Activated naive CD8-positive, alpha-beta T cell treated with anti-CD3 and anti-CD28 coated beads, Interleukin-2, amount 10 ng/mL, durations not matched to agents 7 days and 5 days (primary cell): ENCODE results near the gene SHISA5. TPM values are rescaled to one million over a fixed set of nuclear protein-coding genes. Genes with fewer than 3 reads are reported as not detected.

ENCODE experiments used
- ATAC-seq: fragments of 150-1000 bp; cut with Tn5 transposase; one replicate; pipeline ENCODE4 v1.10.0; 2021; ENCODE audit warnings: low read depth, moderate library complexity
- POLR2A ChIA-PET: fragments of 350-600 bp; sonication (Branson Sonifier 250); formaldehyde crosslinking; loops from one replicate; lab custom pipeline; 2021; ENCODE audit warnings: antibody characterized with exemption; lab: Charles Lee
- DNase-seq: peaks from one replicate; pipeline ENCODE4 v3.0.0; 2021
- H3K27ac Mint-ChIP-seq: one replicate; pipeline ENCODE4 v1.8.0; 2022; ENCODE audit warnings: mild to moderate bottlenecking, mixed read lengths
- H3K27me3 Mint-ChIP-seq: one replicate; pipeline ENCODE4 v1.8.0; 2022; ENCODE audit warnings: mild to moderate bottlenecking, moderate library complexity, mixed read lengths
- H3K36me3 Mint-ChIP-seq: one replicate; pipeline ENCODE4 v1.8.0; 2021; ENCODE audit warnings: mild to moderate bottlenecking, mixed read lengths
- H3K4me1 Mint-ChIP-seq: one replicate; pipeline ENCODE4 v1.8.0; 2021; ENCODE audit warnings: mixed read lengths
- H3K4me3 Mint-ChIP-seq: one replicate; pipeline ENCODE4 v1.8.0; 2022; ENCODE audit warnings: mild to moderate bottlenecking, moderate library complexity, mixed read lengths
- H3K9me3 Mint-ChIP-seq: one replicate; pipeline ENCODE4 v1.8.0; 2021; ENCODE audit warnings: mixed read lengths
- microRNA-seq: library from miRNA; unstranded; fragments of <30 nt; microRNA quantifications from one replicate; pipeline ENCODE4 v1.2.0, GENCODE V29; 2022
- total RNA-seq, 2 experiments: library from RNA; stranded (reverse); gene quantifications; one replicate each; pipeline ENCODE4 v1.2.3, GENCODE V29; 2021

Gene SHISA5
- total RNA-seq, 2 experiments from 2014 or later, result 215 to 224 TPM

DNA sequence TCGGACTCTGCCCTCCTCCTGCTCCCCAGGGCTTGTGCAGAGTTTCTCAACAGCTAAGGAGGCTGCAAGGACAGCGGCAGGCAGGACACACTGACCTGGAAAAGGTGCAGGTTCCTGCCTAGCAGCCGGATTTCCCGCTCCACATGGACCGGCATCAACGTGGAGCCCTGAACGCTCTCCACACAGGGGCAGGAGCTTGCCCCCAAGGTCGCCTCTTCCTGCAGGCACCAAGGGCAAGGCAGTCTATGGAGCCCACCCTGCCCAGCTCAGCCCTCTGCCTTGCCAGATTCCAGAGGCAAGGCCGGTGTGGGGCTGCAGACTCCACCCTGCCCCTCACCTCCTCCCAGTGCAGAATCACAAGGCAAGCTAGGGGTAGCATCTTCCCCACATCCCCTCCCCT, 84.8 kb downstream of the SHISA5 start:
- ATAC-seq (no peak), DNase-seq (no peak)
- H3K27ac Mint-ChIP-seq, result no peak overlapping the region
- POLR2A ChIA-PET, result interaction anchor here (1.1 kb wide), 1 partner anchor 21 kb away, joined by 3 read pairs; the partner anchor contains the start of gene CCDC51
- H3K9me3 Mint-ChIP-seq, result no peaks in the 10 kb centered on the region
- no peaks in the 10 kb centered on the region for H3K27me3 Mint-ChIP-seq
- H3K36me3 Mint-ChIP-seq, result no peaks in the 10 kb centered on the region
- H3K4me1 Mint-ChIP-seq, result peaks cover 3% of the 10 kb centered on the region
- H3K4me3 Mint-ChIP-seq, result no peak overlapping the region

DNA sequence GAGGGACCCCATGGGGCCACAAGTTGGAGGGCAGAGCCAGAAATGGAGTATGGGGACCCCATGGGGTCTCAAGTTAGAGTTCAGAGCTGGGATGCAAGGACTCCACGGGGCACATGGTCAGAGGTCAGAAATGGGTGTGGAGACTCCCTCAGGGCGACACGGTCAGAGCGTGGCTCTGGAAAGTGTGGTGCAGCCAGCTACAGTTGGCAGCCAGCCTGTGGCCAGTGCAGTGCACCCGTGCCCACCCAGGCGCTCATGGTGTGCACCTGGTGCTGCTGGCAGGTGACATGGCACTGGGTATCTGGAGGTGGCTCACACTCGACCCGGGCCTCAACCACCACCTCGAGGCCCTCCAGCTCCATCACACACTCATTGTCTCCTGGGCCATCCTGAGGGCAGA, 85.3 kb downstream of the SHISA5 start:
- POLR2A ChIA-PET, result interaction anchor here (1.1 kb wide), 1 partner anchor 21 kb away, joined by 3 read pairs; the partner anchor contains the start of gene CCDC51
- H3K4me3 Mint-ChIP-seq, result no peak overlapping the region

DNA sequence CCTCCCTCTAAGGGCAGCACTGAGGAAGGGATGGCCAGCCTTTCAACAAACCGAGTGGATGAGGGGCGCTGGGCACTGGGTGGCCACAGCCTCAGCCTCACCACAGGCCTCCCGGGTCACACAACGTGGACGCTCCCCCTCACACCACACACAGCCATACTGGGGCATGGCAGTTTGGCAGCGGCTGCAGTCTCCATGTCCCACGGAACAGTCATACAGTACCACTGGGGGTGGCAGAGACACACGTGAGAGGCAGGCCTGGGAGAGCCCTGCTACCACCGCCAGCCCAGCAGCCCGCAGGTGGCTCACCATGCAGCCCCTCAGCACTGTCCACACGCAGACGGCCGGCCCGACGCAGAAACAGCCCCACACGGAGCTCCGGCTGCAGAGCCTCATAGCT, 85.8 kb downstream of the SHISA5 start:
- Mint-ChIP-seq H3K4me1 (peaks cover 3% of the 10 kb centered on the region), H3K9me3 (no peaks in the 10 kb centered on the region), H3K36me3 (no peaks in the 10 kb centered on the region), H3K27ac (no peak overlapping the region), H3K27me3 (no peaks in the 10 kb centered on the region), H3K4me3 (no peak overlapping the region)
- POLR2A ChIA-PET, result interaction anchor here (1.1 kb wide), 1 partner anchor 22 kb away, joined by 3 read pairs; the partner anchor contains the start of gene CCDC51
- DNase-seq (no peak), ATAC-seq (no peak)

More for the DNA sequence above, 85.3 kb downstream of the SHISA5 start:
- ATAC-seq (no peak), DNase-seq (no peak)
- no peaks in the 10 kb centered on the region for H3K27me3 Mint-ChIP-seq
- H3K36me3 Mint-ChIP-seq, result no peaks in the 10 kb centered on the region
- H3K27ac Mint-ChIP-seq, result no peak overlapping the region
- H3K9me3 Mint-ChIP-seq, result no peaks in the 10 kb centered on the region
- peaks cover 3% of the 10 kb centered on the region for H3K4me1 Mint-ChIP-seq

Small RNA genes within 50 kb of the gene (microRNA-seq; reads per million reads assigned to microRNA genes)
- gene MIR6823, result not detected

Other genes starting within 250 kb of the SHISA5 start
- gene NME6, start 202.8 kb downstream of the SHISA5 start, total RNA-seq, result 10 to 100 TPM; 37.5 to 39.8 TPM
- gene SPINK8, start 170.5 kb downstream of the SHISA5 start, total RNA-seq, result not detected
- gene FBXW12, start 132.0 kb downstream of the SHISA5 start, total RNA-seq, result not detected
- 1 to 10 TPM; 4.5 to 6.2 TPM for gene PLXNB1, start 74.1 kb downstream of the SHISA5 start, total RNA-seq
- 10 to 100 TPM; 11.5 to 12.2 TPM for gene CCDC51, start 64.1 kb downstream of the SHISA5 start, total RNA-seq
- gene TMA7, start 63.9 kb downstream of the SHISA5 start, total RNA-seq, result 100 to 1,000 TPM; 260 to 263 TPM
- gene ATRIP, start 57.4 kb downstream of the SHISA5 start, total RNA-seq, result 10 to 100 TPM; 17.0 to 19.9 TPM
- 10 to 100 TPM; 56.8 to 60.7 TPM for gene PFKFB4, start 52.6 kb upstream of the SHISA5 start, total RNA-seq
- gene UCN2, start 59.6 kb upstream of the SHISA5 start, total RNA-seq, result not detected
- gene COL7A1, start 91.2 kb upstream of the SHISA5 start, total RNA-seq, result 1 to 10 TPM; 1.0 to 1.6 TPM
- gene UQCRC1, start 105.5 kb upstream of the SHISA5 start, total RNA-seq, result 100 to 1,000 TPM; 144 to 148 TPM
- not detected for gene TMEM89, start 117.6 kb upstream of the SHISA5 start, total RNA-seq
- 10 to 100 TPM; 54.4 to 54.7 TPM for gene SLC26A6, start 131.3 kb upstream of the SHISA5 start, total RNA-seq
- 10 to 100 TPM; 15.6 to 16.2 TPM for gene CELSR3, start 158.7 kb upstream of the SHISA5 start, total RNA-seq
- gene NCKIPSD, start 181.7 kb upstream of the SHISA5 start, total RNA-seq, result 10 to 100 TPM; 46.9 to 48.7 TPM
- 10 to 100 TPM; 68.4 to 72.0 TPM for gene IP6K2, start 213.0 kb upstream of the SHISA5 start, total RNA-seq